GM21367 (cell line): ENCODE results near the gene MCM9.
A peak's percentile ranks its signal among the peaks of the same experiment; 100 is the strongest.

Experiments used
- ATAC-seq: cut with Tn5 transposase; IDR thresholded peaks from one replicate; pipeline ENCODE4 v1.9.1; 2021; ENCODE audit not compliant: unreplicated experiment

The MCM9 gene

DNA sequence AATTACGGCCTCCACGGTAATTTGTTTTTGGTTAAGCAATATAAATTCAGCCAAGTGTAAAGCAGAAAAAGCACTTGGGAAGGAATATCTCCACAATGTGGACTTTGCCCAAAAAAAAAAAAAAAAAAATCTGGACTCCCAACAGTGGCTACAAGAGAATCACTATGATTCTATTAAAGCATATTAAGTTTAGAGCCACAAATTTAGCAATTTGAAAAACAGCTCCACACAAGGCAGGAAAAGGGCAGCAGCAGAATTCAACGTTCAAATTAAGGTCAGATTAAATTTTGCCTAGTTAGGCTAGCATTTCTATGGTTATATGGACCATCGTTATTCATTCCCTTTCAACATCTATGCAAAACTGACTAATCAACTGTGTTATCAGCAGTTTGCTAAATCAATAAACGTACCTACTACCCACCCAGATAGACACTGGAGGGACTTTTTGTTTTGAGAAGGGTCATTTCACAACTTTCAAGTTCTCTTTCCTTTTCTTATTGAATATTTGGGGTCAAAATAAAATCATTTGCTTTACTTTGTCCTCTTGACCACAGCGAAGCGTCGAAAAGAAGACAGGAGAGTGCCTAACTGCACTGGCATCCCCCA, 1.0 kb downstream of the MCM9 start:
- peak; percentile 0 for ATAC-seq

DNA sequence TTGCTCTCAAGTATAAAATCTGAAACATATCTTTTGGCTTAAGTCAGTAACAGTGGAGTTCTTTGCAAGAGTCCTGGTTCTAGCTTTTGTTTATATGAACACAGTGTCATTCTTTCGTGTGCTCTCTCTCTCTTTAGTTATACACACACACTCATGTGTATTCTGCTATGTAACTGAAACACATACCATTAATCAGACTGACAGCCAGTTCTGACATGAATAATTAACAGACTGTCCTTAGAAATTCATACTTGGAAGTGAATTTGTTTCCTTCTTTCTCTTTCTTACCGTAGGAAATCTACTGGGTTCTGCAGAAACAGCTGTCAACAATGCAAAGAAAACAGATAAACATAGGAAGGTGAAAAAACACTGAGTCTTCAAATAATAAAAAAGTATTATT, 2.5 kb downstream of the MCM9 start:
- ATAC-seq, result no peak

DNA sequence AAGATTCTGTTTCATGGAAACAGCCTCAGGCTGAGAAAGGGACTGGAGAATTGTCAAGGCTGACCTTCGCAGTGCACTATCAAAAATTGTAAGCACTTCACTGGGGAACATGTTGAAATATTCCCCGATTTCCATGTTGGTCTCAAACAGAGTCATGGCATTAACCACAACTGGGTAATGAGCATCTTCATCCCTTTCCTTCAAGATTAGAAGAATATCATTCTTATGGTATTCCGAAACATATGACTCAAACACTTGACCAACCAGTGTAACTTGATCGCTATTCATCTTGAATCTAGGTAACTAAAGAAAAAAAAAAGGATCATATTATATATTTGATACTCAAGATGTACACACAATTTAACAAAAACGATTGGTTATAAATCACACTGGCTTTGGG, 3.5 kb downstream of the MCM9 start:
- no peak for ATAC-seq

DNA sequence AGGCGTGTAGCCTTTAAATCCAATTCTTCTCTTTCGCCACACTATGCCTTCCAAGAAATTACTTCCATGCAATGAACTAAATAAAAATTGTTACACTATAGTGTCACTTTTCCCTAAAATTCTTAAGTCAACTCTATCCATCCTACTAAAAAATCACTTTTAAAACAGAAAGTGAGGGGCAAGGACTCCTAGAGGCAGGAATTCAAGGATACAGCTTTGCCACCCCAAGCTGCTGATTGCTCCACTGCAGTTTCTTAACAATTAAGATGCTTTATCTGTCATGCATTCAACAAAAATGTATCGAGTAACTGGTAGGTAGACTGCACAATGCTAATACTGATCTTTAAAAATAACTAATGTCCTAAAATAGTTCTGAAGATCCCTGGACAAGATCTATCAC, 4.3 kb downstream of the MCM9 start:
- ATAC-seq, result no peak

DNA sequence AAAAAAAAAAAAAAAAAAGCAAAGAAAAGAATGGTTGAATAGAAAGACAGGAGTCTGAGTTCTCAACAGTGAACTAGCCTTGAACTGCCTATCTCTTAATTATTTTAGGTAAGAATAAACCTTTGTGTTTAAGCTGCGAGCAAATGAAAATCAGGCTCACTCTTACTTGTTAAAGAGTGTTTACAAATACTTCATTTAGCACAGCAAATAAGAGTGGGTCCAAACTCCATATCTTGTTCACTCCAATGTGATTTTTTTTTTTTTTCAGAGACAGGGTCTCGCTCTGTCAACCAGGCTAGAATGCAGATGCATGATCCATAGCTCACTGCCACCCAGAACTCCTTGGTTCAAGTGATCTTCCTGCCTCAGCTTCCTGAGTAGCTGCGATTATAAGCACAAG, 11.9 kb downstream of the MCM9 start:
- no peak for ATAC-seq

DNA sequence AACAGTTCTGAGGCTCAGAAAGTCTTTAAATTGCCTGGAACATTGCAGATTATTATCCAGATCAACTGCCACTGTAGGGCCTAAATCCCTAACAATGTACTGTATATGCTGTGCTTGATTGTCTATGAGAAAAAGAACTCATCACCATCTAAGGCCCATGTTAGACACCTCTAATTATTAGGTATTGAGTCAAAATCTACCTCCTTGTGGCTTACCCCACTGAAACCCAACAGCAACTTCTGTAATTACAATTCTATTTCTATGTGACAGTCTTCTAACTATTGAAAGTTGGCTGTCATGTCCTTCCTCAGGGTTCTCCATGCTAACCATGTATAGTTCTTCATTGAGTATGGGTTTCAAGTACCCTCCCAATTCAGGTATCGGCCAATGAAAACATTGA, 13.9 kb downstream of the MCM9 start:
- ATAC-seq, result no peak

DNA sequence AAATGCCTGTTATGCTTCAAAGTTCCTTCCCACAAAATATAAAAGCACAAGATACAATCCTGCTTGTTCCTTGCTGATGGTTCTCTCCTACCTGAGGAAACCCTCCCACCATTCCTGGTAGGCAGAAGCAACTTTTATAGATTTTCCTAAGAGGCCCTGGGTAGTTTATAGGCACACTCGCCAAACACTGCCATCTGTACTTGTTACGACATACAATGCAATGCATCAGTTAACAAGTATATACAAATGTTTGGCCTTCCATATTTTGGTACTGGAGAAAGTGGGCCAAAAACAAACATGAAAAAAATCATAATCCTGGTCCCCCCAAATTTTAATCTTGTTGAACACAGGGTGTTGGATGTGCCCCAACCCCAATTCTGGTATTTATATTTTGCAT, 16.6 kb downstream of the MCM9 start:
- no peak for ATAC-seq

DNA sequence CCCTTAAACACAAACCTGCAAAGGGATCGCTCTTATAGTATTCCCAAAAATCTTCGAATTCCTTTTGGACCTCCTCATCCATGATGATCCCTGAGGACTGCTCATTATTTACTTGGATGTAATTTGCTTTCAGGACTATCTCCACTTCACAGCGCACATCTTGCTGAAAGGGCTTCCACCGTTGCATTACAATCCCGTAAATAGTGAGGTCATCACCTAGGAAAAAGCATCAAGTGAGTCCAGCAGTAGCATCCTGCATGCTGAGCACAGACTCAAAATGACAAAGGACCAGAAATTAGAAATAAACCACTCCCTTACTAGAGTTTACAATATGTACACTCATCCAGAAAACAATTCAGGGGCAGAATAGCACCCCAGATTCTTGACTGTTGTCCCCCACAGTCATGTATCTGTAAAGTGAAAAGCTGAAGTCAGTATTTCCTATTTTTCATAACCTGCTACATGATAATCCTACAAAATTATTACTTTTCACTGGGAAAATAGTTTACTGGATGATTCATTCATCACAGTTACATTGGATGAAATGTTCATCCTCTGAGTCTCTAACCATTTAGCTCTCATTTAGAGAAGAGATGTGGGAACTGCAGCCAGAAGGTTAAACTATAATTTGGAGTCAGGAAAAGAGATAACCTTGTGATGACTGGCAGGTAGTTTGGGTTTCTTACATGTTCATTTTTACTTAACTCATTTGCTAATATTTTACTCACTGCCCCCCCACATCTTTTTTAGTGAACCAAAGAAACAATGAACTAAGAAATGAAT, 17.2 kb downstream of the MCM9 start:
- ATAC-seq, result no peak

DNA sequence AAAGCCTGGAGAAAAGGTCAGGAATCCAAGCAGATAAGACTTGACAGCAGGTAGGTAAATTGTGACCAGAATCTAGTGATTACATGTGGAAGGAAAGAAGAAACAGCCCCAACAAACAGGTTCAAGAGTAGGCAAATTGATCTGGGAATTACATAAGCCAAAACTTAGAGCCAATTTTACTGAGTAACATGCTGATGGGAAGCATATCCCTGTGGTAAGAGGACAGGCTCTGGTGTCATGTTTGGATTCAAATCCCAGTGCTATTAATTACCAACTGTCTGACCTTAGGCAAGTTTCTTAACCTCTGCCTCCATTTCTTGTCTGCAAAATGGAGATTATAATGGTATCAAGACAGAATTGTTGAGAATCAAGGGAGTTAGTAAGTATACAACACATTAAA, 20.4 kb downstream of the MCM9 start:
- ATAC-seq, result no peak

DNA sequence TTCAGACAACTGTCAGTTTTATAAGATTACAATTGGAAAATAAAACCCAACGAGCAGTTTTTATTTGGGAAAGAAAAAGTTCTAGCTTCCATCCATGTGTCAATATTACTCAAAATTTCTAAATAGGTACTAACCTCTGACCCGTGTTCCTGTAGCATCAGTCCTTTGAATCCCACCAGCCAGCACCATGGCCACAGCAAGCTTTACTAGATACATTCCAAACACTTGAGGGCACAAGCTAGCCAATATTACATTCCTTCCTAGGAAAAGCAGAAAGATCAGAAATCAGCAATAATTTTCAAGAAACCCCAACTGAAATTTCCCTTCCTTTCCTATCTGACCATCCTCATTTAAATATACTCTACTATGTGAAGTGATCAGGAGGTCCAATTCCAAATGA, 21.8 kb downstream of the MCM9 start:
- ATAC-seq, result no peak

DNA sequence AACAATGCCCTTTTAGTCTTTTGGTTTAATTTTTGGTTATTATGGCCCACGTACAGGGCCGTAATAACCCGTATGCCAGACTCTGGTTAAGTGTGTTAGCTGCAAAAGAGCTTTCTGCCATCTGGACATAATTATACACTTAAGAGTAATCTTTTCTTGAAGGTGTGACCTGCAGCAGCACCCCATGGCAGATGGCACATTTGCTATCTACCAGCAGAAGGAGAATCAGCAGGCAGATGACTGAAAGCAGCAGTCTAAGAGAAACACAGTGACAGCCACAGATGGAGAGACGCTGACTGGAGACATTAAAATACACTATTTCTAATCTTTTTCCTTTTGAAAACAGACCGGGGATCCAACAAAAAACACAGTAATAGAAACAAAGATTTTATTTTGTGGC, 22.3 kb downstream of the MCM9 start:
- no peak for ATAC-seq

DNA sequence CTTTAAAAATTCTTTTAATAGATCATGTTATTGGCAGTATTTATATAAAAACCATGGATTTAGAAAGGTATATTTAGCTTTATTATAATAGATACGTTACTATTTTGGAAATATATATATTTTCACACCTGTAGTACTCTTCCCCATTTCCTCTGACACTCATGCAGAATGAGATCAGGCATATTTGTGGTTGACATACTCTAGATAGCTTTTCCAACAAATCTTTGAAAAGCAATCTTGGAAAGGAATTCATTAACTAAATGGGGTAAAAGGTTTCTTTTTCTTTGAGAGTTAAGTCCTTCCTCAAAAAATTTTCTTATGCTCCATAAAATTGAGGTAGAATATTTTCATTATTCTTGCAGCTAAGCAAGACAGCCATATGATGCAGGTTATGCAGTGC, 26.5 kb downstream of the MCM9 start:
- no peak for ATAC-seq

DNA sequence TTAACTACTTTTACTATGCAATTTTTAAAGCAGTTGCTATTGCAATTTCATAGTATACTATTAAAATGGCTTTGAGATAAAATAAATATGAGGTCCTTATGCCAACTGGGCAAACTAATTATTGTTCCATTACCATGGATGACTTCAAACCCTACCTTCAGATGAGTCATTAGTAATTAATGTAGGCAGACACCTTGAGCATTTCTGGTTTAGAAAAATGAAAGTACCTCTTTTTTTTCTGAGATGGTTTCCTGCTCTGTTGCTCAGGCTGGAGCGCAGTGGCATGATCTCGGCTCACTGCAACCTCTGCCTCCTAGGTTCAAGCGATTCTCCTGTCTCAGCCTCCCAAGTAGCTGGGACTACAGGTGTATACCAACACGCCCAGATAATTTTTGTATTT, 29.1 kb downstream of the MCM9 start:
- ATAC-seq, result no peak

DNA sequence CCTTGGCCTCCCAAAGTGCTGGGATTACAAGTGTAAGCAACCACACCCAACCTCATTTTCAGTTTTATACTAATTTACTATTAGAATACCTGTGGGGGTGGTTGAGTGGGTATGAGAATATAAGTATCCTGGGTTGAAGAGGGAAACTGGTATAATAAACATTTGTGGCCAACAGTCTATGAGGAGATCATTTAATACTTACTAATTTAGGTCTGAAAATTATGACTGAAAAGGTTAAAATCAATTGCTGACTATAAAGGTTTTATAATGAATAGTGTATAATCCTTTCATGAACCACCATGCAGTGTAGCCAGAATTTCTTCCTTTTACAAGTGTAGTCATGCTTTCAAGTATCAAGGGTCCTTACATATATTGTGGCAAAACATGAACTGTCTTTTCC, 29.9 kb downstream of the MCM9 start:
- no peak for ATAC-seq

DNA sequence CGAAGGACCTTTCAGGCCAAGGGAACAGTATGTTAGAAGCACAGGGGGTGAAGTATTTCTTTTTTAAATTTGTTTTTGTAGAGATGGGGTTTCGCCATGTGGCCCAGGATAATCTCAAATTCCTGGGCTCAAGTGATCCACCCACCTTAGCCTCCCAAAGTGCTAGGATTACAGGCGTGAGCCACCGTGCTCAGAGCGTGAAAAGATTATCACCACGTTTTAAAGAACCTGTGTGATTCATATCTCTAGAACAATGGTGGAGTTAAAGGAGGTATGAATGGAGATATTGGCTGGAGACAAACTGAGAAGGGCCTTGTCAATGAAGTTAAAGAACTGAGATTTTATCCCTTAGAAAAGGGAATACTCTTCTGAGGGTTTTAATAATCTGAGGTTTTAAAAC, 31.3 kb downstream of the MCM9 start:
- ATAC-seq, result no peak

DNA sequence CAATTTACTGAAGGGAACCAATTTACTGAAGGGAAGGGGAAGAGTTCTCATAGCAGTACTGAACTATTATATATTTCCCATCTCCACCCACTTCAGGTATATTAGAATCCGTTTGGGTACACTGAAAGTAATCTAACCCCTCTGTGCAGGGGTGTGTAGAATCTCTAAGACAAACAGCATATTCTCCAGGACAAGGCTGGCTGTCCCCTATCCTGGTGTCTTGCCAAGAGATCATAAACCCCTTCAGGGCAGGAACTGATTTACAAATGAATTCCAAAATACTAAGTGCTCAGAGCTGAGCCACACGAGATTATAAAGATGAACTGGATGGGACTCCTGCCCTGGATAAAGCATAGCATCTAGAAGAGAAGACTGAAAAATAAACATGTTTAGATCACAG, 31.8 kb downstream of the MCM9 start:
- ATAC-seq, result no peak

DNA sequence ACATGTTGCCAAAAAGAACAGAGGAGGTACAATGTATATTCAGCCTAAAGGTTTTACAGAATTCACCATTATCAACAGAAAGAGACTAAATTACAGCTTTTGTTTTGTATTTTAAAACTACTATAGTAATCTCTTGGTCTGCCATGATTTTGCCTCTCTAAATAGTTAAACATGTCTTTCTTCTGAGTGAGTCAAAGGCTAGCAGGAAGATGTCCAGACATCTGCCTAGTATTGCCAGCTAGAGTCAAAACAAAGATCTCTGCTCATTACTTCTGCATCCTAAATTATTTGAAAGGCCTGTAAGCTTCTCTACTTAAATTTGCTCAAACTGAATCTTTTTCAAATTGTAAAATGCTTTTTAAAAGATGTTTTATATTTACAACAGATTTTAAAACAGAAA, 32.2 kb downstream of the MCM9 start:
- ATAC-seq, result no peak

DNA sequence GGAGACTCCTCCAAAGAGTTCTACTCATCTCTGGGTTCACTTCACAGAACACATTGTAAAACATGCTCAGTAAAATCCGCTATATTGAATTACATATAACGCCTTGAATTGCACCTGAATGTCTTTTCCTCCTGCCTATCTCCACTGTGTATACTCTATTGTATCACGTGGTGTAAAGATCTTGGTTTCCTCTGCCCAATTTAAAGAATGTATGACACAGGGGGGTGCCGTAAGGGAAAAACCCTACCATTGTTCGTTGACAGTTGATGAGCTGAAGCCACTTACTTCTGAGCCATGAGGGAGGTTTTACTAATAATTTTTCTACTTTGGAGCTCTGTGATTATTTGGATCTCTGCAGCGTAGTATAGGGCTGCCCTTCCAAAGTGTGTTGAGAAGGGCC, 35.0 kb downstream of the MCM9 start:
- no peak for ATAC-seq

DNA sequence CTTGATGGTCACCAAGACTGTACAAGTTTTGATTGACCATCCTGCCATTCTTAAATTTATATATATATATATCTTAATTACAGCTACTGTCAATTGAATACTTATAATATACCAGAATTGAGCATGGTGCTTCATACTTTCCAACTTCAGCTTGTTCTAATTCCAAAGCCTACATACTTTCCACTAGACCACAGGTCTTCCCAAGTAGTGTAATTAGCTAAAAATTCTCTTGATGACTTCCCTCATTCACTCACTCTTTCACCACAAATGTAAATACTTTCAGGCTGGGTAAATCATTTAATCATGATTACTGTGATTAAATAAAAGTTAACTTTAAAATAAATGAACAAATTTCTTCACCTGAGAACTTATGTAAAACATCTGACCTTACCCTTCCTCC, 37.6 kb downstream of the MCM9 start:
- ATAC-seq, result no peak

DNA sequence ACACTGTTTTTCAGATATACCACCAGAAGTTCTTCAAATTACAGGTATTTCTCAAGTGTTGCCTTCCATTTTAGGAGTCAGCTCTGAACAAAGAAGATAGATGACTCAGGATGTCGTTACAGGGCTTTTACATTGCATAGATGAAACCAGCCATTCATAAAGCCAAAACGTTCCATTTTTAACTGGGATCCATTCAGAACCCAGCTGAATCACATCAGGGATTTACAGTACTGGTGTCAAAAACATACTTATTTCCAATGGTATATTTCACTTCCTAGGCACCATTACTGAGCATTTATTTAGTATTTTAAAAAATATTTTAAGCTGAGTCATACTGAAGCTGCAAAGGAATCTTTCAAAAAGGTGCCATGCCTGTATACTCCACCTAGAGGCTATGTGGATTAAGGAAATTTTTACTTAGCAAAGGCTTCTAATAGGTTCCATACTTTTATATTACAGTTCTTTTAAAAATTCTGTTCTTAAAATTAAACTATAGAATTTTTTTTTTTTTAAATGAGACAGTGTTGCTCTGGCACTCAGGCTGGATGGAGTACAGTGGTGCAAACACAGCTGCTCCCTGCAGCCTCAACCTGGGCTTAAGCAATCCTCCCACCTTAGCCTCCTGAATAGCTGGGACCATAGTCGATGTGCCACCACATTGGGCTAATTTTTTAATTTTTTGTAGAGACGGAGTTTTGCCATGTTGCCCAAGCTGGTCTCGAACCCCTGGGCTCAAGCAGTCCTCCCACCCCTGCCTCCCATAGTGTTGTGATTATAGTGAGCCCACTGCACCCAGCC, 38.4 kb downstream of the MCM9 start:
- peak; percentile 20 for ATAC-seq

DNA sequence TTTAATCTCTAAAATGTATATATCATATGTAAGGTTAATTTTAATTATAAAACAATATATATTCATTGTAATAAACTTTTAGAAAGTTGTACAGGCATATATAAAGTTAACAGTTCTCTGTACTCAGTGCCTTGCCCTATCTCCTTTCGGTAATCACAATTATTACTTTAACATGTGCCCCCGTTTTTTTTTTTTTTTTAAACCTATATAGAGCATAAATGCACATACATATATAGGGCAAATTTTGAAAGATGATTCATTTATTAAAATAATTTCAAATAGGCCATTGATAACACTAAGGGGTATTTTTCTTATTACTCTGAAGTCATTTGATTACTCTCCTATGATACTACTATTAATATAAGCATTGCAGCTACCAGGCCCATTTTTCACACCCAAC, 39.1 kb downstream of the MCM9 start:
- no peak for ATAC-seq

DNA sequence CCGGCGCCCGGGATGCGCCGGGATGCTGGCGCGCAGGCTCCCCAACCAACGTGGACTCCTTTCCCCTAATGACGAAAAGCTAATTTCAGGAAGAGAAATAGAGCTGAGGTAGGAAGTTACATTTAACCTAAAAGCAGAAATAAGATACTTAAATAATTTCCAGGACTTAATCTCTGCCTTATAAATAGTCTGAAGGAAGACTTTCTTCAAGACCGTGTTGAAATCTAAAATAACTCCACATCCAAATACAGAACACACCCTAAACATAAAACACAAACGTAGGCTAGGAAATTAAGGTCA, 39.7 kb downstream of the MCM9 start:
- no peak for ATAC-seq
